Nephron (organoid): Measurements from ENCODE around the gene NCR1.
"Not testable (repeated sequence)": the region's sequence is repeated elsewhere in the genome, so short reads cannot be mapped to it uniquely, and the experiment has no call there.

Experiments
- H3K27ac Mint-ChIP-seq, 3 experiments: 2 replicates each; pipeline ENCODE4 v1.8.0; 2020; ENCODE audit warnings: mixed read lengths in 3 of 3, mild to moderate bottlenecking in 2 of 3, moderate library complexity in 1 of 3
- H3K27me3 Mint-ChIP-seq: 2 replicates; pipeline ENCODE4 v1.8.0; 2021; ENCODE audit warnings: low read depth, mild to moderate bottlenecking, moderate library complexity, mixed read lengths
- H3K36me3 Mint-ChIP-seq: 2 replicates; pipeline ENCODE4 v1.8.0; 2020; ENCODE audit warnings: low read depth, mixed read lengths
- H3K4me1 Mint-ChIP-seq: 2 replicates; pipeline ENCODE4 v1.8.0; 2020; ENCODE audit warnings: mixed read lengths
- H3K4me3 Mint-ChIP-seq, 3 experiments: 2 replicates each; pipeline ENCODE4 v1.8.0; 2020; ENCODE audit warnings: mild to moderate bottlenecking in 3 of 3, mixed read lengths in 3 of 3, moderate library complexity in 2 of 3
- H3K9me3 Mint-ChIP-seq: 2 replicates; pipeline ENCODE4 v1.8.0; 2020; ENCODE audit warnings: mixed read lengths
- CTCF ChIP-seq, 3 experiments: fragments of 200-600 bp; sonication (generic); IDR thresholded peaks; one replicate each; pipeline ENCODE4 v1.5.0; 2021; ENCODE audit warnings: antibody characterized with exemption in 3 of 3; ENCODE audit not compliant: unreplicated experiment in 3 of 3

Gene NCR1, protein sequence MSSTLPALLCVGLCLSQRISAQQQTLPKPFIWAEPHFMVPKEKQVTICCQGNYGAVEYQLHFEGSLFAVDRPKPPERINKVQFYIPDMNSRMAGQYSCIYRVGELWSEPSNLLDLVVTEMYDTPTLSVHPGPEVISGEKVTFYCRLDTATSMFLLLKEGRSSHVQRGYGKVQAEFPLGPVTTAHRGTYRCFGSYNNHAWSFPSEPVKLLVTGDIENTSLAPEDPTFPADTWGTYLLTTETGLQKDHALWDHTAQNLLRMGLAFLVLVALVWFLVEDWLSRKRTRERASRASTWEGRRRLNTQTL

GRCh38 chr19:54905803-54906511 lies at the start of gene NCR1:
NCR1 (plus strand) TSS chr19:54906148; CDS start chr19:54906188, 40 bp downstream.
- Mint-ChIP-seq H3K36me3 (no peaks in the 10 kb centered on the region), H3K27me3 (no peaks in the 10 kb centered on the region), H3K9me3 (peaks cover 22% of the 10 kb centered on the region), H3K4me3 (no peak within 1 kb of the TSS), H3K4me1 (no peaks in the 10 kb centered on the region), H3K27ac (no peak within 1 kb of the TSS)
- no peak for TF ChIP-seq CTCF (IDR thresholded peaks at IDR 0.05; ENCODE audit: unreplicated experiment in 3 of 3)

GRCh38 chr19:54858476-54858875 lies 47.5 kb upstream of the NCR1 start:
- not testable (repeated sequence) for H3K27me3 Mint-ChIP-seq, H3K36me3 Mint-ChIP-seq, H3K4me3 Mint-ChIP-seq, H3K27ac Mint-ChIP-seq, H3K4me1 Mint-ChIP-seq
- peaks cover 39% of the 10 kb centered on the region for H3K9me3 Mint-ChIP-seq

GRCh38 chr19:54859421-54859820 lies 46.5 kb upstream of the NCR1 start:
- not testable (repeated sequence) for H3K4me3 Mint-ChIP-seq, H3K27me3 Mint-ChIP-seq, H3K27ac Mint-ChIP-seq, H3K4me1 Mint-ChIP-seq, H3K36me3 Mint-ChIP-seq
- H3K9me3 Mint-ChIP-seq: peaks cover 34% of the 10 kb centered on the region

- H3K4me1 Mint-ChIP-seq, H3K27ac Mint-ChIP-seq, H3K36me3 Mint-ChIP-seq, H3K4me3 Mint-ChIP-seq, H3K27me3 Mint-ChIP-seq: not testable (repeated sequence)
- H3K9me3 Mint-ChIP-seq: peaks cover 35% of the 10 kb centered on the region
Measured at GRCh38 chr19:54863459-54863858, 42.5 kb upstream of the NCR1 start.

- no peak overlapping the region for H3K4me3 Mint-ChIP-seq
- no peaks in the 10 kb centered on the region for H3K27me3 Mint-ChIP-seq
- no peak for TF ChIP-seq CTCF (IDR thresholded peaks at IDR 0.05; ENCODE audit: unreplicated experiment in 3 of 3)
- H3K27ac Mint-ChIP-seq: no peak overlapping the region
- peaks cover 46% of the 10 kb centered on the region for H3K9me3 Mint-ChIP-seq
- H3K4me1 Mint-ChIP-seq: no peaks in the 10 kb centered on the region
- peaks cover 2% of the 10 kb centered on the region for H3K36me3 Mint-ChIP-seq
Measured at GRCh38 chr19:54871696-54872095, 34.3 kb upstream of the NCR1 start.

- H3K4me1 Mint-ChIP-seq: no peaks in the 10 kb centered on the region
- TF ChIP-seq CTCF (IDR thresholded peaks at IDR 0.05; ENCODE audit: unreplicated experiment in 3 of 3): no peak
- H3K27me3 Mint-ChIP-seq: no peaks in the 10 kb centered on the region
- peaks cover 44% of the 10 kb centered on the region for H3K9me3 Mint-ChIP-seq
- H3K4me3 Mint-ChIP-seq: no peak within 1 kb of the TSS
- no peak within 1 kb of the TSS for H3K27ac Mint-ChIP-seq
- no peaks in the 10 kb centered on the region for H3K36me3 Mint-ChIP-seq
Measured at GRCh38 chr19:54873990-54874389, 32.0 kb upstream of the NCR1 start, which contains the start of gene FCAR. FCAR (plus strand) TSS chr19:54874235; CDS start chr19:54874290, 55 bp downstream.

DNA sequence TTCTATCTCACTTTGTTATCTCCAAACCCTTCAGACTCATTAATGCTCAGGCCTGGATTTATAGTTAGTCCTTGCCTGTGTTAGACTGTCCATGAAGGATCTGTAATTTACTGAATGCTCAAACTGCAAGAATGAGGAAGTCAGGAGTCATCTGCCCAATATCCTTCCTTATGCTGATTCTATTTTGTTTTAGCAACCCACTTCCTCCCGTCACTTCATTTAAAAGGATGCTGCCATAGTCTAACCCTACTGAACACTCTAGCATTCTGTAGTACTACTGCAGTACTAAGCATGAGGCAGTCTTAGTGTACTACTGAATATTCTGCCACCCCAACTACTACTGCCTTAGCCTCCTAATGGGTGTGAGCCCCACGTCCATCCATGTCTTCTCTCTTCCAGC lies 30.4 kb upstream of the NCR1 start:
- no peaks in the 10 kb centered on the region for H3K4me1 Mint-ChIP-seq
- no peaks in the 10 kb centered on the region for H3K36me3 Mint-ChIP-seq
- no peak for TF ChIP-seq CTCF (IDR thresholded peaks at IDR 0.05; ENCODE audit: unreplicated experiment in 3 of 3)
- no peak overlapping the region for H3K4me3 Mint-ChIP-seq
- peaks cover 55% of the 10 kb centered on the region for H3K9me3 Mint-ChIP-seq
- no peak overlapping the region for H3K27ac Mint-ChIP-seq
- H3K27me3 Mint-ChIP-seq: no peaks in the 10 kb centered on the region
